ENCODE data around the gene MRAP. TPM values are rescaled to one million over a fixed set of nuclear protein-coding genes. Genes with fewer than 3 reads are reported as not detected.

Gene MRAP
- total RNA-seq, 1 donor from 2014 or later: not detected

- Mint-ChIP-seq H3K27ac (no peak overlapping the region), H3K9me3 (no peaks in the 10 kb centered on the region), H3K27me3 (ENCODE audit: low read depth) (no peaks in the 10 kb centered on the region), H3K4me1 (no peaks in the 10 kb centered on the region), H3K4me3 (no peak overlapping the region), H3K36me3 (peaks cover 18% of the 10 kb centered on the region)
- no peak for DNase-seq (ENCODE audit: low spot score in 2 of 2, unreplicated experiment in 2 of 2)
- TF ChIP-seq, protein P1, sequence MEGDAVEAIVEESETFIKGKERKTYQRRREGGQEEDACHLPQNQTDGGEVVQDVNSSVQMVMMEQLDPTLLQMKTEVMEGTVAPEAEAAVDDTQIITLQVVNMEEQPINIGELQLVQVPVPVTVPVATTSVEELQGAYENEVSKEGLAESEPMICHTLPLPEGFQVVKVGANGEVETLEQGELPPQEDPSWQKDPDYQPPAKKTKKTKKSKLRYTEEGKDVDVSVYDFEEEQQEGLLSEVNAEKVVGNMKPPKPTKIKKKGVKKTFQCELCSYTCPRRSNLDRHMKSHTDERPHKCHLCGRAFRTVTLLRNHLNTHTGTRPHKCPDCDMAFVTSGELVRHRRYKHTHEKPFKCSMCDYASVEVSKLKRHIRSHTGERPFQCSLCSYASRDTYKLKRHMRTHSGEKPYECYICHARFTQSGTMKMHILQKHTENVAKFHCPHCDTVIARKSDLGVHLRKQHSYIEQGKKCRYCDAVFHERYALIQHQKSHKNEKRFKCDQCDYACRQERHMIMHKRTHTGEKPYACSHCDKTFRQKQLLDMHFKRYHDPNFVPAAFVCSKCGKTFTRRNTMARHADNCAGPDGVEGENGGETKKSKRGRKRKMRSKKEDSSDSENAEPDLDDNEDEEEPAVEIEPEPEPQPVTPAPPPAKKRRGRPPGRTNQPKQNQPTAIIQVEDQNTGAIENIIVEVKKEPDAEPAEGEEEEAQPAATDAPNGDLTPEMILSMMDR (IDR thresholded peaks at IDR 0.05; ENCODE audit: unreplicated experiment): no peak
Measured at GRCh38 chr21:32300117-32300681, 1.5 kb downstream of the MRAP start.

GRCh38 chr21:32301596-32301995 is 2.9 kb downstream of the MRAP start:
- Mint-ChIP-seq H3K4me3 (no peak overlapping the region), H3K27me3 (ENCODE audit: low read depth) (no peaks in the 10 kb centered on the region), H3K27ac (no peak overlapping the region), H3K9me3 (no peaks in the 10 kb centered on the region), H3K4me1 (no peaks in the 10 kb centered on the region), H3K36me3 (peaks cover 18% of the 10 kb centered on the region)
- DNase-seq (ENCODE audit: low spot score in 2 of 2, unreplicated experiment in 2 of 2): no peak
- TF ChIP-seq, protein P1 (IDR thresholded peaks at IDR 0.05; ENCODE audit: unreplicated experiment): no peak

GRCh38 chr21:32302560-32302959 is 3.9 kb downstream of the MRAP start:
- TF ChIP-seq, protein P1 (IDR thresholded peaks at IDR 0.05; ENCODE audit: unreplicated experiment): no peak
- H3K27ac Mint-ChIP-seq: no peak overlapping the region
- H3K9me3 Mint-ChIP-seq: no peaks in the 10 kb centered on the region
- no peak overlapping the region for H3K4me3 Mint-ChIP-seq
- H3K36me3 Mint-ChIP-seq: peaks cover 22% of the 10 kb centered on the region
- H3K27me3 Mint-ChIP-seq (ENCODE audit: low read depth): no peaks in the 10 kb centered on the region
- no peak for DNase-seq (ENCODE audit: low spot score in 2 of 2, unreplicated experiment in 2 of 2)
- no peaks in the 10 kb centered on the region for H3K4me1 Mint-ChIP-seq

DNA sequence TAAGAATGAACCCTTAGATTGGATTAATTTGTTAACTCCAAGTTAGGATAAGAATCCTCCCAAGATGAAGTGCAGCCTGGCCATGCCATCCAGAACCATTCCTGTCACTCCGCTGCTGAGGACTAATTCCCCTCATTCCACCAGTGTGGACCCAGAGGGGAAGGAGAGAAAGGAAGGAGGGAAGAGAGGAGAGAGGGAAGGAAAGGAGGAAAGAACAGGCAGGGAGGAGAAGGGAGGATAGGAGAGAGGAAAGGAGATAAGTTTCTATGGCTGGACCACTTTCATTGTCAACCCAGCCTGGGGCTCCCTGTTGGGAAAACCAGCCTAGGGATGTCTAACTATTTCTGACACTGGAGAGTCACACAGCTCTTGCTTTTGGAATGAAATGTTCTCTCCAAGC is 4.7 kb downstream of the MRAP start:
- DNase-seq (ENCODE audit: low spot score in 2 of 2, unreplicated experiment in 2 of 2): no peak
- H3K9me3 Mint-ChIP-seq: no peaks in the 10 kb centered on the region
- no peak overlapping the region for H3K27ac Mint-ChIP-seq
- H3K27me3 Mint-ChIP-seq (ENCODE audit: low read depth): no peaks in the 10 kb centered on the region
- no peaks in the 10 kb centered on the region for H3K4me1 Mint-ChIP-seq
- TF ChIP-seq, protein P1 (IDR thresholded peaks at IDR 0.05; ENCODE audit: unreplicated experiment): no peak
- H3K36me3 Mint-ChIP-seq: peaks cover 24% of the 10 kb centered on the region
- H3K4me3 Mint-ChIP-seq: no peak overlapping the region

GRCh38 chr21:32304998-32305397 is 6.3 kb downstream of the MRAP start:
- Mint-ChIP-seq H3K36me3 (peaks cover 21% of the 10 kb centered on the region), H3K27me3 (ENCODE audit: low read depth) (no peaks in the 10 kb centered on the region), H3K4me1 (no peaks in the 10 kb centered on the region), H3K4me3 (no peak overlapping the region), H3K9me3 (no peaks in the 10 kb centered on the region), H3K27ac (no peak overlapping the region)
- no peak for DNase-seq (ENCODE audit: low spot score in 2 of 2, unreplicated experiment in 2 of 2)
- TF ChIP-seq, protein P1 (IDR thresholded peaks at IDR 0.05; ENCODE audit: unreplicated experiment): no peak

All from mesothelial cell of epicardium (in vitro differentiated cells).